ENCODE measurements around the gene FOXO3. TPM values are rescaled to one million over a fixed set of nuclear protein-coding genes. Genes with fewer than 3 reads are reported as not detected.
A peak's percentile ranks its signal among the peaks of the same experiment; 100 is the strongest.
"Not testable (repeated sequence)": the region's sequence is repeated elsewhere in the genome, so short reads cannot be mapped to it uniquely, and the experiment has no call there.

FOXO3 gene
- total and polyA plus RNA-seq, 4 donors, result 32.1 to 46.5 (median 40.6) TPM

DNA sequence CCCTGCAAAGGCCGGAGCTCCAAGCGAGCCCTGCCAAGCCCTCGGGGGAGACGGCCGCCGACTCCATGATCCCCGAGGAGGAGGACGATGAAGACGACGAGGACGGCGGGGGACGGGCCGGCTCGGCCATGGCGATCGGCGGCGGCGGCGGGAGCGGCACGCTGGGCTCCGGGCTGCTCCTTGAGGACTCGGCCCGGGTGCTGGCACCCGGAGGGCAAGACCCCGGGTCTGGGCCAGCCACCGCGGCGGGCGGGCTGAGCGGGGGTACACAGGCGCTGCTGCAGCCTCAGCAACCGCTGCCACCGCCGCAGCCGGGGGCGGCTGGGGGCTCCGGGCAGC is 561 bp downstream of the FOXO3 start:
- 0% methylated on average over 15 of the region's 40 CpGs for WGBS (ENCODE audit: insufficient coverage)
- peak overlapping the region; percentile 81 for H3K27ac ChIP-seq (ENCODE audit: low read depth, low read length)
- H3K27me3 ChIP-seq (ENCODE audit: control insufficient read depth, insufficient read depth, low read length); H3K36me3 ChIP-seq (ENCODE audit: control insufficient read depth, insufficient read depth, low read length); H3K9me3 ChIP-seq (ENCODE audit: control insufficient read depth, insufficient read depth, low read length); DNase-seq (ENCODE audit: low read depth in 4 of 6, low spot score in 6 of 6): not testable (repeated sequence)
- H3K4me1 ChIP-seq (ENCODE audit: control insufficient read depth, insufficient read depth, low read length), result peaks cover 23% of the 10 kb centered on the region
- peak overlapping the region; percentile 94 for H3K4me3 ChIP-seq (ENCODE audit: low read depth, low read length)

GRCh38 chr6:108561742-108562502 is 1.2 kb downstream of the FOXO3 start:
- H3K27ac ChIP-seq (ENCODE audit: low read depth, low read length), result peak overlapping the region; percentile 75
- no peaks in the 10 kb centered on the region for H3K9me3 ChIP-seq (ENCODE audit: control insufficient read depth, insufficient read depth, low read length)
- H3K4me1 ChIP-seq (ENCODE audit: control insufficient read depth, insufficient read depth, low read length), result peaks cover 19% of the 10 kb centered on the region
- DNase-seq (ENCODE audit: low read depth in 4 of 6, low spot score in 6 of 6), result peak in 2 of 6 donors; percentile 41 to 55
- H3K27me3 ChIP-seq (ENCODE audit: control insufficient read depth, insufficient read depth, low read length), result no peaks in the 10 kb centered on the region
- 4% methylated on average over 46 of the region's 46 CpGs for WGBS (ENCODE audit: insufficient coverage)
- peaks cover 8% of the 10 kb centered on the region for H3K36me3 ChIP-seq (ENCODE audit: control insufficient read depth, insufficient read depth, low read length)
- H3K4me3 ChIP-seq (ENCODE audit: low read depth, low read length), result peak overlapping the region; percentile 77

DNA sequence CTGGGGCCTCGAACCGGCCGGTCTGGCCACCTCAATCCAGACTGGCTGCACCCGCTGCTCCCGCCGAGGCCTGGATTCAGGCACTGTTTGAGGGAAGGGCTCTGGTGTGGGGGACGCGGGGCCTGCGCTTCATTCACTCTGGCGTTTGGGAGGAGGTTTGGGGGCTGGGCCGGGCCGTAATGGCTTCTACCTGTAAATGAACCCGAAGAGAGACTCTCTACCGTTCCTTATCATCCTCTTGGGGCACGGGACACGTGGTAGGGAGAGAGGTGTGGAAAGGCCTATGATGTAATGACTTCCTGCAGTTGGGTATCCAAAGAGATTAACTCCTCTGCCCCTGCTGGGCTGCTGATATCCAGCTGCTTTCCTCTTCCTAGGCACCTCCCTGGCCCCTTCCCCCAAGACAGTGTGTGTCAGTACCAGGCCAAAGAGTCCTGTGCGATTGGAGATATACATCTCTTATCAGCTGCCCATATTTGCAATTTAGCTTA is 1.8 kb downstream of the FOXO3 start:
- WGBS (ENCODE audit: insufficient coverage), result 6% methylated on average over 9 of the region's 17 CpGs
- Histone ChIP-seq H3K36me3 (ENCODE audit: control insufficient read depth, insufficient read depth, low read length) (peaks cover 12% of the 10 kb centered on the region), H3K27me3 (ENCODE audit: control insufficient read depth, insufficient read depth, low read length) (no peaks in the 10 kb centered on the region)

DNA sequence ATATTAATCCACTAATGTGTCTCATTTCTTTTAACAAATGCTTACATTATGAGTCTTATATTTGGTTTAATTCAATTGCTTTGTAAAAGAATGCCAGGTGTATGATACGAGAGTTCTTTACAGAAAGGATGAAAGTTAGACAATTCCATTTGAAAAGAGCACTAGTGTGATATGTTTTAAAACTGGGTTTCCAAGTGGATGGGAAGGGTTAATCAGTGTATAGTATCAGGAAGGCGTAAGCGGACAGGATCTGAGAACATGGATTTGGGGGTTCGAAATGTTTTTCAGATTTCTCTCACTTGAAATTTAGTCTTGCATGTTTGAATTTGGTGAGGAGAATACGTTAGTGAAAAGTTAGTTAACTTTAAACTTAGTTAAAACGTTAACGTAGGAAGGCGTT is 2.6 kb downstream of the FOXO3 start:
- WGBS (ENCODE audit: insufficient coverage), result 37% methylated on average over 4 of the region's 8 CpGs
- peaks cover 17% of the 10 kb centered on the region for H3K36me3 ChIP-seq (ENCODE audit: control insufficient read depth, insufficient read depth, low read length)
- peak overlapping the region; percentile 77 for H3K4me3 ChIP-seq (ENCODE audit: low read depth, low read length)
- H3K9me3 ChIP-seq (ENCODE audit: control insufficient read depth, insufficient read depth, low read length), result no peaks in the 10 kb centered on the region
- H3K4me1 ChIP-seq (ENCODE audit: control insufficient read depth, insufficient read depth, low read length), result peaks cover 12% of the 10 kb centered on the region
- no peak for DNase-seq (ENCODE audit: low read depth in 4 of 6, low spot score in 6 of 6)
- no peak overlapping the region for H3K27ac ChIP-seq (ENCODE audit: low read depth, low read length)
- H3K27me3 ChIP-seq (ENCODE audit: control insufficient read depth, insufficient read depth, low read length), result no peaks in the 10 kb centered on the region

More for the DNA sequence above, 1.8 kb downstream of the FOXO3 start:
- no peaks in the 10 kb centered on the region for H3K9me3 ChIP-seq (ENCODE audit: control insufficient read depth, insufficient read depth, low read length)
- peak in 2 of 6 donors; percentile 63 to 68 for DNase-seq (ENCODE audit: low read depth in 4 of 6, low spot score in 6 of 6)
- peaks cover 12% of the 10 kb centered on the region for H3K4me1 ChIP-seq (ENCODE audit: control insufficient read depth, insufficient read depth, low read length)
- H3K27ac ChIP-seq (ENCODE audit: low read depth, low read length), result peak overlapping the region; percentile 75
- peak overlapping the region; percentile 77 for H3K4me3 ChIP-seq (ENCODE audit: low read depth, low read length)

DNA sequence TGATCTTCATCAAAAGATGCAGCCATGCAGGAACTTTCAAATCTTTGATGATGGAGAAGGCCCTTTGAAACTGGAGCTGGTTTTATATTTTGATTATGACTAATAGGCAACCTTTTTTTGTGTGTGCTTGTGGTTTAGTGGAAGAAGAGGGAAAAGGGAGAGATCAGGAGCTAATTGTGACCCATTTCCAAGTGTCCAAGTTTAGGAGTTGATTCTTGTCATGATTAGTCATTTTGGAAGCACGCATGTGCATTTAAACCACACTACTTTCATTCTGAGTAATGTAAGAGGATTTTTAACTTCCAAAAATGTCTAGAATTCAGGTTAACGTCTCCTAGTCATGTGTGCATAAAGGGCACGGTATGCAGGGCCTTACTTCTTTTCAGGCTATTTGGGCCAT is 3.5 kb downstream of the FOXO3 start:
- Histone ChIP-seq H3K9me3 (ENCODE audit: control insufficient read depth, insufficient read depth, low read length) (no peaks in the 10 kb centered on the region), H3K36me3 (ENCODE audit: control insufficient read depth, insufficient read depth, low read length) (peaks cover 17% of the 10 kb centered on the region), H3K4me3 (ENCODE audit: low read depth, low read length) (no peak overlapping the region), H3K27ac (ENCODE audit: low read depth, low read length) (no peak overlapping the region), H3K4me1 (ENCODE audit: control insufficient read depth, insufficient read depth, low read length) (peaks cover 12% of the 10 kb centered on the region), H3K27me3 (ENCODE audit: control insufficient read depth, insufficient read depth, low read length) (no peaks in the 10 kb centered on the region)
- no peak for DNase-seq (ENCODE audit: low read depth in 4 of 6, low spot score in 6 of 6)
- no CpG with 5 or more reads among the region's 3 CpGs for WGBS (ENCODE audit: insufficient coverage)

GRCh38 chr6:108565091-108565766 is 4.5 kb downstream of the FOXO3 start:
- no peaks in the 10 kb centered on the region for H3K9me3 ChIP-seq (ENCODE audit: control insufficient read depth, insufficient read depth, low read length)
- peaks cover 12% of the 10 kb centered on the region for H3K4me1 ChIP-seq (ENCODE audit: control insufficient read depth, insufficient read depth, low read length)
- WGBS (ENCODE audit: insufficient coverage), result no CpG with 5 or more reads among the region's 4 CpGs
- peaks cover 25% of the 10 kb centered on the region for H3K36me3 ChIP-seq (ENCODE audit: control insufficient read depth, insufficient read depth, low read length)
- no peak overlapping the region for H3K27ac ChIP-seq (ENCODE audit: low read depth, low read length)
- no peak for DNase-seq (ENCODE audit: low read depth in 4 of 6, low spot score in 6 of 6)
- H3K27me3 ChIP-seq (ENCODE audit: control insufficient read depth, insufficient read depth, low read length), result no peaks in the 10 kb centered on the region
- no peak overlapping the region for H3K4me3 ChIP-seq (ENCODE audit: low read depth, low read length)

DNA sequence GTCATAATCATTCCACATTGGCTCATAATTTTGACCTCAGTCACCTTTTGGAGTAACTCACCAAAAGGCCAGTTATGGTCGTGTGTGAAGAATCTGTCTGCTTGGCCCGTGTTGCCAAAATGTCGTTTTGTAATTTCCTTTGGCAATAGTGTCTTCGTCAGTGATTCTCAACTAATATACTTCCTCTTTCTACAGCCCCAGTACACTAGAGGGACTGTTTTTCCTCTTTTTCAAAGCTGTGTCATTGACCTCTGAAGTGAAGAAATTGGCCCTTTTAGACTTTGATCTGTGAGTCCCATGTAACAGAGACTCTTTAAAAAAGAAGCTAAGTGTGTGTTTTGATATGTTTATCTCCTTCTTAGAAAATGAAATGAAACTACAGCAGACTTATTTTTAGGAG is 5.2 kb downstream of the FOXO3 start:
- no peaks in the 10 kb centered on the region for H3K27me3 ChIP-seq (ENCODE audit: control insufficient read depth, insufficient read depth, low read length)
- DNase-seq (ENCODE audit: low read depth in 4 of 6, low spot score in 6 of 6), result peak in 1 of 6 donors; percentile 37
- H3K36me3 ChIP-seq (ENCODE audit: control insufficient read depth, insufficient read depth, low read length), result peaks cover 27% of the 10 kb centered on the region
- no peak overlapping the region for H3K27ac ChIP-seq (ENCODE audit: low read depth, low read length)
- no peak overlapping the region for H3K4me3 ChIP-seq (ENCODE audit: low read depth, low read length)
- WGBS (ENCODE audit: insufficient coverage), result no CpG with 5 or more reads among the region's 4 CpGs
- no peaks in the 10 kb centered on the region for H3K9me3 ChIP-seq (ENCODE audit: control insufficient read depth, insufficient read depth, low read length)
- H3K4me1 ChIP-seq (ENCODE audit: control insufficient read depth, insufficient read depth, low read length), result peaks cover 12% of the 10 kb centered on the region

GRCh38 chr6:108566406-108566805 is 5.7 kb downstream of the FOXO3 start:
- Histone ChIP-seq H3K27me3 (ENCODE audit: control insufficient read depth, insufficient read depth, low read length) (no peaks in the 10 kb centered on the region), H3K4me1 (ENCODE audit: control insufficient read depth, insufficient read depth, low read length) (peaks cover 12% of the 10 kb centered on the region), H3K27ac (ENCODE audit: low read depth, low read length) (no peak overlapping the region), H3K4me3 (ENCODE audit: low read depth, low read length) (no peak overlapping the region), H3K36me3 (ENCODE audit: control insufficient read depth, insufficient read depth, low read length) (peaks cover 27% of the 10 kb centered on the region), H3K9me3 (ENCODE audit: control insufficient read depth, insufficient read depth, low read length) (no peaks in the 10 kb centered on the region)
- no peak for DNase-seq (ENCODE audit: low read depth in 4 of 6, low spot score in 6 of 6)

GRCh38 chr6:108568101-108568500 is 7.4 kb downstream of the FOXO3 start:
- Histone ChIP-seq H3K27ac (ENCODE audit: low read depth, low read length) (no peak overlapping the region), H3K4me3 (ENCODE audit: low read depth, low read length) (no peak overlapping the region), H3K4me1 (ENCODE audit: control insufficient read depth, insufficient read depth, low read length) (no peaks in the 10 kb centered on the region), H3K9me3 (ENCODE audit: control insufficient read depth, insufficient read depth, low read length) (no peaks in the 10 kb centered on the region), H3K36me3 (ENCODE audit: control insufficient read depth, insufficient read depth, low read length) (peaks cover 19% of the 10 kb centered on the region), H3K27me3 (ENCODE audit: control insufficient read depth, insufficient read depth, low read length) (no peaks in the 10 kb centered on the region)
- 85% methylated on average over 3 of the region's 5 CpGs for WGBS (ENCODE audit: insufficient coverage)
- no peak for DNase-seq (ENCODE audit: low read depth in 4 of 6, low spot score in 6 of 6)

All from spinal cord (tissue), 10 donors.